GM19035 (cell line): Measurements from ENCODE around the gene PJVK.
A peak's percentile ranks its signal among the peaks of the same experiment; 100 is the strongest.
"Not testable (repeated sequence)": the region's sequence is repeated elsewhere in the genome, so short reads cannot be mapped to it uniquely, and the experiment has no call there.

ENCODE experiments used
- ATAC-seq: cut with Tn5 transposase; IDR thresholded peaks from one replicate; pipeline ENCODE4 v1.9.1; 2021; ENCODE audit not compliant: unreplicated experiment

PJVK gene

DNA sequence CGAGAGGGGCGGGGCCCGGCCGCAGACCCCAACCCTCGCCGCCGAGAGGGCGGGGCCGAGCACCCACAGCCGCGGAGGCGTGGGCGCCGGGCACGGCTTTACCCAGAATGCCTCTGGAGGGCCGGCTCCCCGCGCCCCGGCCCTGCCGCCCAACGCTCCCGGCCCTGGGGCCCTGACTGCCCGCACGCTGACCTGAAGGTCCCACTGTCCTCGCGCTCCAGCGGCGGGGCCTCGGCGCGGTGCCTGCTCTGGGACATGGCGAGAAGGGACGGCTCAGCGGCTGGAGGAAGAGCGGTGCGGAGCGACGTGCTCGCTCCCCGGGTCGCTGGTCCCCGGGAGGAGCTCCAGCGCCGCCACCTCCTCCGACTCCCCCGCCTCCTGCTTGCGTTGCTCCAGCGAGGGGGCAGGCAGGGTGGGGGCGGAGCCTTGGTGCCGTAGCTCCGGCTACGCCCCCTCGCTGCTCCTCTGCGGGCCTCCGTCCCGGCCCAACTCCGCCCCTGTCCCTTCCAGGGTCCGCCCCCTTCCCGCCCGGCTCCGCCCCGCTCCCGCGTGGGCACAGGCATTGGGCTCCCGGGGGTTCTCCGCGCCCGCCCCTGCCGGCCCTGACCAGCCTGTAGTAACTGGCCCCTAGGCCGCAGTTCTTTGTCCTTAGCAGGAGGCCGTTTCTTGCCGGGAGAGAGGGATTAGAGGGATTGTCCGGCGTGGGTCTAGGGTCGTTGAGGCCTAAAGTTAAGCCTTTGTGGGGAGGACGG is at the start of gene PJVK, which contains the start of gene PRKRA:
Gene PJVK, plus strand, starts transcription at position 605 of the 752 bp plus-strand sequence. CDS start 2,032 bp downstream, outside the sequence.
Gene PRKRA, minus strand, starts transcription at position 402 of the 752 bp plus-strand sequence. Its CDS starts 145 bp downstream, at position 257.
- peak; percentile 80 for ATAC-seq

DNA sequence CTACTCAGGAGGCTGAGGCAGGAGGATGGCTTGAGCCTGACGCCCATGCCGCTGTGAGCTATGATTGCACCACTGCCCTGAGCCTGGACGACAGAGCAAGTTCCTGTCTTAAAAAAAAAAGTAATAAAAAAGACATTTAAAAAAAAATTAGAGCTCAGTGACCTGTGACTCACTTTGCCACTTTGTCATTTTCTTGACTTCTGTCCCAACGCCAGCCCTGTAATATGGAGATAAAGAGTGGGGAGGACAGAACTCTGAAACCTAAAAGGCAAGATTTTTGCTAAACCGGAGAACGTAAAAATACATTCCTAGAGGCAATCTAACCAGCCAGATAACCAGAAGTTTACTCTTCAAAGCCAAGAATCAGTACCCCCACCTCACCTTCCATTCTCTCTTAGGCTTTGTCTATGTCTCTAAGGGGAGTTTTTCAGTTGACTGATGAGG is 49.2 kb upstream of the PJVK start:
- no peak for ATAC-seq

DNA sequence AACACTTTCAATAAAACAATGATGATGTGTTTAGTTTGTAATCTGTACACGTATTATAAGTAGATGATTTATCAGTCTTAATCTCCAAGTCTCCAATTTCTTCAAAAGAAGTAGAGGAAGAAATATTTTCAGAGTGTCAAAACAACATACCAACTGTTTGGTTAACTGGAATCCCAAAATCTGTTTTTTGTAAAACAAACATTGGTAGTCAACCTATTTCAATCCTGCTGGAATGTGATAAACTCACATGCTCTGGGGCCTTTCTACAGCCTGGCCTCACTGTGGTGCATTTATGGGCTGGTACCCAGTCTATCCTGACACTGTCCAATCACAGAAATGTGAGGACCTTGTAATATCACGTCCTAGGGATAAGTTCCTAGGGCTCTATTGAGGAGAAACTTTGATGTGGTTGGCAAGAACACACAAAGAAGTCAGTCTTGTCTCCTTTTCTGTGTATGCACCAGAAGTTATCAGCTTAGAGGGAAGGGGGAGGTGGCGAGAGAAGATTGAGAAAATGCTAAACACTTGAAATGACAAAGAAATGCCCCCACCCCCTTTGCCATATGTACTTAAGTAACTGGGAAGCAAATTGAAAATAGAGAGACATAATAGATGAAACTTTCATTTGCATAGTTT is 47.4 kb upstream of the PJVK start:
- peak; percentile 45 for ATAC-seq

DNA sequence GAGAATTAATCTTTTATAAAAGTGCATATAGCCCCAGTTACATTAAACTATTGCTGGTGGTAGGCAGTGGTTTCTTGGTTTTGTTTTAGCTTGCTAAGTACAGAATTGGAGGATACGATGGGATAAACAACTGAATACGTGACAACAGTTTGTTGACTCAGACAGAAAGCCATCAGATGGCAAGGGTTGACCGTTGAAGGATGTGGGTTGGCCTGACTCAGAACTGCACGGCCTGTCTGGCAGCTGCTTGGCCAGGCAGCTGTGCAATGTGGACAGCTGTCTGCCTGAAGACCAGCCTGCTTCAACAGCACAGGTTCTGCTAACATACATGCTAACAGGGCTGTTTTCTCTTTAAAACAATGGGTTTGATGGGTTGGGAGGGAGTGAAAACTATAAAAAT is 46.8 kb upstream of the PJVK start:
- peak; percentile 99 for ATAC-seq

DNA sequence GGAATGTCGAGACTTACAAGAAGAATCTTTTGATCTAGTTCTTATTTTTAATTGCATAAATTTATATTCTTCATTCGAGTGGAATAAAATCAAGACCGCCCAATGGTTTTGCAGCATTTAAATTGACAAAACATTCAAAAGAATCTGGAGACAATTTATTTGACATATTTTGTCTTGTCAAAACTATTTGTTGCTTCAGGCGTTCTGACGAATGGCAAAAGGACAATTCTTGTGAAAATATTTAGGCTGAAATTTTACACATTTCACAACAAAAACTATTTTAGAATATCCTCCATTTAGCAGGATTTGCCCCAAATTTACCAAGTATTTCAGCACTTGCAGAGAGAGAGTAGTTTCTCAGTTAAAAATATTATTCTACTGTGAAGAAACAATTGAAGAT is 41.9 kb upstream of the PJVK start:
- ATAC-seq, result no peak

- no peak for ATAC-seq
Observed at GRCh38 chr2:178412047-178412446, 39.1 kb upstream of the PJVK start.

- not testable (repeated sequence) for ATAC-seq
Observed at GRCh38 chr2:178412453-178412852, 38.7 kb upstream of the PJVK start.

GRCh38 chr2:178413472-178414265 is 37.5 kb upstream of the PJVK start:
- peak; percentile 82 for ATAC-seq

GRCh38 chr2:178414266-178415247 is 36.6 kb upstream of the PJVK start:
- peak; percentile 75 for ATAC-seq

GRCh38 chr2:178415979-178416378 is 35.2 kb upstream of the PJVK start:
- no peak for ATAC-seq

- ATAC-seq, result no peak
Observed at GRCh38 chr2:178417916-178418315, 33.3 kb upstream of the PJVK start.

DNA sequence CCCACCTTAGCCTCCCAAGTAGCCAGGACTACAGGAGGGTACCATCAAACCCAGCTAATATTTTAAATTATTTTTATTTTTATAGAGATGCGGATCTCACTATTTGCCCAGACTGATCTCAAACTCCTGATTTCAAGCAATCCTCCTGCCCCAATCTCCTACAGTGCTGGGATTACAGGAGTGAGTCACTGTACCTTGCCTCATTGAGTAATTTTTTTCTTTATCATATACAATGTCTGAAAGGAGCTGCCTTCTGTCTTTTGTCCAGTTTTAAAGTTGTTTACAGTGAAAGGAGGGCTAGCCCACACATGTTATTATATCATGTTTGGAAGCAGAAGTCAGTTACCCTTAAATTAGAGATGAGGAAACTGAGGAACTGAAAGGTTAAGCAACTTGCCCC is 32.8 kb upstream of the PJVK start:
- ATAC-seq, result no peak

DNA sequence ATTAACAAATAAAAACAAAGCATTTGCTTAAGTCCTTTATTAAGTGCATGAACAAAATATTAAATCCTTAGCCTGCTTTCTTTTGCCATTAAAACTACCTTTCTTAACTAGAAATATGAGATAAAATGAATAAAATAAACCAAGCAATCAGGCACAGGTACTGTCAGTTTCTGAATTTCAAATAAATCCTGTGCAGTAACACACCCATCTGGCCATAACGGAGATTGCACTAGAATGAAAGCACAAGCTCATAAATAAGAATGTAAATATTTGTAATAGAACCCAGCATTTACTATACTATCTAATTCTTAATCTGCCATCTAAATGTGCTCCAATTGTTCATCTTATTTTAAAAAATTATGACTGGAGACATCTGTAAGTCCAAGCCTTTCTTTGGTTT is 32.1 kb upstream of the PJVK start:
- no peak for ATAC-seq

DNA sequence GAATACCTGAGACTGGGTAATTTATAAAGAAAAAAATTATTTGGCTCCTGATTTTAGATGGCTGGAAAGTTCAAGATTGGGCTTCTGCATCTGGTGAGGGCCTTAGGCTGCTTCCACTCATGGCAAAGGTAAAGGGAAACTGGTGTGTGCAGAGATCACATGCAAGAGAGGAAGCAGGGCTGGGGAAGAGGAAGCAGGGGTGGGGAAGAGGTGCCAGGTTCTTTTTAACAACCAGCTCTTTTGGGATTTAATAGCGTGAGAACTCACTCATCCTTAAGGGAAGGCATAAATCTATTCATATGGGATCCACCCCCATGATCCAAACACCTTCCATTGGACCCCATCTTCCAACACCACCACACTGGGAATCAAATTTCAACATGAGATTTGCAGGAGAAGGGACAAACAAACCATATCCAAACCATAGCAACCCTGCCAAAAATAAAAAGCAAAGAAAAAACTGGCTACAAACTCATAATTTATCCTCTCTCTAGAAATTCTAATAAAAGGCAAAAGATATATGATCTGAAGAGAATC is 30.6 kb upstream of the PJVK start:
- ATAC-seq, result no peak

DNA sequence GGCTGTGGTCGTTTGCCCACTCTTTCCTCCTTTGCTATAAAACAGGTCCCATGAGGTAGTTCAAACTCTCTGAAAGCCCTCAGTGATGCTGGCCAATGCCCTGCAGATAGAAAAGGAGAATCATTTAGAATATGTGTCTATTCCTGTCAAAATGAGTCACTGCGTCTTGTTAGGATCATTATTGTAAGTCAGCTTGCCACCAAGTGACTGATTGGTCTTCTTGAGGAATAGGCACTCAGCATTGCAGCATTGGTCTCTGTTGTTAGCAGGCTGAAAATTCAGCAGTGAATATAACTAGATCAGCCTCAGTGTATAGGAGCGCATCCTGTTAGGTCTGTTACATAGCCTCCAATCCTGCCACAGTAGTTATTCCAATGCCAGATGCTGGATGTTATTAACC is 29.1 kb upstream of the PJVK start:
- ATAC-seq, result no peak

DNA sequence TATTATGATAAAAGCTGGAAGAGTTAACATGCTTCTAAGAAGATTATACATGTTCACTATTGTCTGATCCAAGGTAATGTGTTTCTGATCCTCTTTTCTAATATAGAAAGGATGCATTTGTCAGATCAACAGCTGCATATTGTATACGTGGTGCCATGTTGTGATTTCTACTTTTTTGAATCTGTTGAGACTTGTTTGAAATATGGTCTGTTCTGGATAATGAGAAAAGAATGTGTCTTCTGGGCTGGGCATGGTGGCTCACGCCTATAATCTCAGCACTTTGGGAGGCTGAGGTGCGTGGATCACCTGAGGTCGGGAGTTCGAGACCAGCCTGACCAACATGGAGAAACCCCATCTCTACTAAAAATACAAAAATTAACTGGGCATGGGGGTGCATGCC is 27.4 kb upstream of the PJVK start:
- ATAC-seq, result not testable (repeated sequence)

DNA sequence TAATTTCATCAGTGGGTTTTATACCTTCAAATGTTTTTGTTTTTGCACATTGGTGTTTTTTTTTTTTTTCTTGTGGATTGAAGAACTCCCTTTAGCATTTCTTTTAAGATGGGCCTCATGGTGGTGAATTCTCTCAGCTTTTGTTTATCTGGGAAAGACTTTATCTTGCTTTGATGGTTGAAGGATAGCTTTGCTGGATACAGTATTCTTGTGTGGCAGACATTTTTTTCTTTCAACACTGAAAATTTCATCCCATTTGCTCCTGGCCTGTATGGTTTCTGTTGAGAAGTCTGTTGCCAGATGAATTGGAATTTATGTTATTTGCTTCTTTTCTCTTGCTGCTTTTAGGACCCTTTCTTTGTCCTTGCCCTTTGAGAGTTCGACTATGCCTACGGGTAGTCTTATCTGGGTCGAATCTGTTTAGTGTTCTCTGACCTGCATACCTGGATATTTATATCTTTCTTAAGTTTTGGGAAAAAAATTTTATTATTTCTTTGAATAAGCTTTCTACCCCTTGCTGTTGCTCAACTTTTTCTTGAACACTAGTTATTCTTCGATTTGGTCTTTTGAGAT is 25.8 kb upstream of the PJVK start:
- no peak for ATAC-seq

DNA sequence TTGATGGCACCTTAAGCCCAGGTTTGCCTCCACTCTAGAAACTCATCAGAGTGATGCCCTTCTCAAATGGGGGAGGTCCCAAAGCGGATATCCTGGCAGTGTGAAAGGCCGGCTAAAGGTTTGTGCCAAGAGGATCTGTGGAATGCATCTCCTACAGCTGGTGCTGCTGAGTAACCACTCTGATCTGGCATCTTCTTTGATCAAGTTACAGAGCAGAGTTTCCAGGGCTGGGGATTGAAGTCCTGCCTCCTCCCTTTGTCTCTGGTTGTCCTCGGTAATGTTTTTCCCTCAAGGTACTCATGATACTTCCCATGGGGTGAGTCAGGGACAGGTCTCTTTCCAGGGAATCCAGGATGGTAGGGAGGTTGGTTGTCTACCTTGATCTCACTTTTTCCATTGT is 24.8 kb upstream of the PJVK start:
- no peak for ATAC-seq

DNA sequence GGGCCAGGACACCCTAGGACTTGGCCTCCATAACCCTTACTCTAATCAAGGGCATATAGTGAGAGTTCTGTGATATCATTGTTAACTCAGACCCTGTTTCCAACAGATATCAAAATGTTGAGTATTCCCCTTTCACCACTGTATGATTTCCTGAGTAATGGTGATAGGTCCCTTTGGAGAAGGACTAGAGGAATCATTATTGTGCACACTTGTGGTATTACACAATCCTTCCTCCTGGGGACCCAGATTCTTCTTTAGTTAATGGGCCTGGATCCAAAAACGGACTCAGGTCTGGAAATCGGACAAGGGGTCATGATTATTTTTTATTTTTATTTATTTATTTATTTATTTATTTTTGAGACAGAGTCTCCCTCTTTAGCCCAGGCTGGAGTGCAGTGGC is 23.7 kb upstream of the PJVK start:
- ATAC-seq, result no peak

- ATAC-seq, result no peak
Observed at GRCh38 chr2:178428396-178428806, 22.8 kb upstream of the PJVK start.
